Measurements from ENCODE around the gene TNS2. TPM values are rescaled to one million over a fixed set of nuclear protein-coding genes. Genes with fewer than 3 reads are reported as not detected.
A peak's percentile ranks its signal among the peaks of the same experiment; 100 is the strongest.

Gene TNS2
- total and polyA plus RNA-seq, 2 of the 13 experiments (the other 11 are each of a cell fraction or from before 2014, with no cell fraction given) = 8.9 to 20.4 TPM

GRCh38 chr12:53054112-53054878, 4.4 kb downstream of the TNS2 start (continued):
- no peak for TF ChIP-seq REST (IDR thresholded peaks at IDR 0.05; ENCODE audit: borderline replicate concordance in 1 of 2, low read depth in 1 of 2, low read length in 2 of 2)
- TF ChIP-seq PLSCR1 (CRISPR knock-in tag; IDR thresholded peaks at IDR 0.05; ENCODE audit: borderline replicate concordance) = no peak
- peak; percentile 23; the same call in 1 of the 2 replicates for TF ChIP-seq CREM (IDR thresholded peaks at IDR 0.05)
- TF ChIP-seq CREM (CRISPR knock-in tag; IDR thresholded peaks at IDR 0.05) = no peak
- peak; percentile 62 for TF ChIP-seq DRAP1 (CRISPR knock-in tag; IDR thresholded peaks at IDR 0.05)
- TF ChIP-seq HDAC2 (CRISPR knock-in tag; IDR thresholded peaks at IDR 0.05) = no peak
- no peak for TF ChIP-seq XBP1 (CRISPR knock-in tag; IDR thresholded peaks at IDR 0.05)
- TF ChIP-seq PREB (CRISPR knock-in tag; IDR thresholded peaks at IDR 0.05) = no peak
- TF ChIP-seq MEIS2 (CRISPR knock-in tag; IDR thresholded peaks at IDR 0.05) = no peak
- no peak for TF ChIP-seq ZNF235 (CRISPR knock-in tag; IDR thresholded peaks at IDR 0.05; ENCODE audit: borderline replicate concordance)
- TF ChIP-seq TMF1 (CRISPR knock-in tag; IDR thresholded peaks at IDR 0.05; ENCODE audit: low read depth) = no peak
- no peak for TF ChIP-seq ZNF83 (CRISPR knock-in tag; IDR thresholded peaks at IDR 0.05; ENCODE audit: borderline replicate concordance)
- no peak for TF ChIP-seq RFX1 (IDR thresholded peaks at IDR 0.05)
- TF ChIP-seq ZFP36 (IDR thresholded peaks at IDR 0.05; ENCODE audit: borderline replicate concordance, low read depth, low read length, partially characterized antibody) = no peak
- TF ChIP-seq MIXL1 (CRISPR knock-in tag; IDR thresholded peaks at IDR 0.05) = no peak
- no peak for TF ChIP-seq MLX (CRISPR knock-in tag; IDR thresholded peaks at IDR 0.05)
- TF ChIP-seq ZFP62 (CRISPR knock-in tag; IDR thresholded peaks at IDR 0.05) = no peak
- TF ChIP-seq DBP (CRISPR knock-in tag; IDR thresholded peaks at IDR 0.05; ENCODE audit: not compliant biosample characterization) = no peak
- no peak for TF ChIP-seq ZNF883 (CRISPR knock-in tag; IDR thresholded peaks at IDR 0.05; ENCODE audit: not compliant biosample characterization)
- no peak for TF ChIP-seq ZSCAN25 (CRISPR knock-in tag; IDR thresholded peaks at IDR 0.05)
- no peak for TF ChIP-seq STAG1 (CRISPR knock-in tag; IDR thresholded peaks at IDR 0.05)
- no peak for TF ChIP-seq ATF4 (CRISPR knock-in tag; IDR thresholded peaks at IDR 0.05)

All from HepG2 (cell line).